ENCODE results near the gene TFDP2. TPM values are rescaled to one million over a fixed set of nuclear protein-coding genes. Genes with fewer than 3 reads are reported as not detected.

Gene TFDP2
- total RNA-seq, 6 donors from 2014 or later, result 25.1 to 48.5 (median 30.8) TPM

DNA sequence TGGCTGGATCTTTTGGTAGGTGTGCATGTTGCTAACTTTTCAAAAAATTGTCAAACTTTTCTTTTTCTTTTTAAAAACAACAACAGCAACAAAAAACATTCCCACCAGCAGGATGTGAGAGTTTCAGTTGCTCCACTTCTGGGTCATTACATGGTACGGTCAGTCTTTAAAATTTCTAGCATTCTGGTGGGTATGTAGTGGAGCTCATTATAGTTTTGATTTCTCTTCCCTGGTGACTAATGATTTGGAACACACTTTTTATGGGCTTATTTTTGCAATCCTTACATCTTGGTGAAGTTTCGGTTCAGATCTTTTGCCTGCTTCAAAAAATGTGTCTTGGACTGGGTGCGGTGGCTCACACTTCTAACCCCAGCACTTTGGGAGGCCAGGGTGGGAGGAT, 253.6 kb downstream of the TFDP2 start:
- Histone ChIP-seq H3K4me1 (peaks cover 0 to 6% (median 3%) of the 10 kb centered on the region in 4 donors), H3K27ac (no peak overlapping the region), H3K4me3 (no peak overlapping the region), H3K9me3 (no peaks in the 10 kb centered on the region), H3K27me3 (no peaks in the 10 kb centered on the region), H3K36me3 (peaks cover 0 to 3% (median 0%) of the 10 kb centered on the region in 4 donors)
- DNase-seq (no peak), ATAC-seq (ENCODE audit: low FRiP score in 2 of 2) (no peak)
- WGBS, 2 donors, result 96 to 99% methylated on average over 3 of the region's 3 CpGs
- no peak for TF ChIP-seq POLR2AphosphoS5 (IDR thresholded peaks at IDR 0.05)
- TF ChIP-seq EP300 (IDR thresholded peaks at IDR 0.05), result no peak
- TF ChIP-seq, protein P1, sequence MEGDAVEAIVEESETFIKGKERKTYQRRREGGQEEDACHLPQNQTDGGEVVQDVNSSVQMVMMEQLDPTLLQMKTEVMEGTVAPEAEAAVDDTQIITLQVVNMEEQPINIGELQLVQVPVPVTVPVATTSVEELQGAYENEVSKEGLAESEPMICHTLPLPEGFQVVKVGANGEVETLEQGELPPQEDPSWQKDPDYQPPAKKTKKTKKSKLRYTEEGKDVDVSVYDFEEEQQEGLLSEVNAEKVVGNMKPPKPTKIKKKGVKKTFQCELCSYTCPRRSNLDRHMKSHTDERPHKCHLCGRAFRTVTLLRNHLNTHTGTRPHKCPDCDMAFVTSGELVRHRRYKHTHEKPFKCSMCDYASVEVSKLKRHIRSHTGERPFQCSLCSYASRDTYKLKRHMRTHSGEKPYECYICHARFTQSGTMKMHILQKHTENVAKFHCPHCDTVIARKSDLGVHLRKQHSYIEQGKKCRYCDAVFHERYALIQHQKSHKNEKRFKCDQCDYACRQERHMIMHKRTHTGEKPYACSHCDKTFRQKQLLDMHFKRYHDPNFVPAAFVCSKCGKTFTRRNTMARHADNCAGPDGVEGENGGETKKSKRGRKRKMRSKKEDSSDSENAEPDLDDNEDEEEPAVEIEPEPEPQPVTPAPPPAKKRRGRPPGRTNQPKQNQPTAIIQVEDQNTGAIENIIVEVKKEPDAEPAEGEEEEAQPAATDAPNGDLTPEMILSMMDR (IDR thresholded peaks at IDR 0.05), result no peak
- no peak for TF ChIP-seq POLR2A (IDR thresholded peaks at IDR 0.05)

DNA sequence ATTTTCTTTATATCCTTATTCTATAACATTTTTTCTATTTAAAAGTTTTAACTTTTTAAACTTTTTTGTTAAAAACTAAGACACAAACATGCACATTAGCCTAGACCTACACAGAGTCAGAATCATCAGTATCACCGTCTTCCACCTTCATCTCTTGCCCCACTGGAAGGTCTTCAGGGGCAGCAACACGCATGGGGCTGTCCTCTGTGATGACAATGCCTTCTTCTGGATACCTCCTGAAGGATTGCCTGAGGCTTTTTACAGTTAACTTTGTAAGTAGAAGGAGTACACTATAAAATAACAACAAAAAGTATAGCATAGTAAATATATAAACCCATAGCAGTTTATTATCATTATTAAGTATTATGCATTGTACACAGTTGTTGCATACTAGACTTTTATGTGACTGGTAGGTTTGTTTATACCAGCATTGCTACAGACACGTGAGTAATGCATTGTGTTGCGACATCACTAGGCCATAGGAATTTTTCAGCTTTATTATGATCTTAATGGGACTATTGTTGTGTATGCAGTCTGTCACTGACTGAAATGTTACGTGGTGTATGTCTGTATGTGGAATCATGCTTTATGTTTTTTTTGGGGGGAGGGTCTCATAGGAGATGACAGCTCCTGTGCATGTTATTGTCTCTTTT, 254.7 kb downstream of the TFDP2 start:
- DNase-seq (no peak), ATAC-seq (ENCODE audit: low FRiP score in 2 of 2) (peak; percentile 40 to 64)
- 57 to 59% methylated on average over 5 of the region's 5 CpGs for WGBS, 2 donors

More for the DNA sequence above, 254.7 kb downstream of the TFDP2 start:
- H3K9me3 ChIP-seq, result no peaks in the 10 kb centered on the region
- peaks cover 0 to 6% (median 3%) of the 10 kb centered on the region in 4 donors for H3K4me1 ChIP-seq
- H3K36me3 ChIP-seq, result no peaks in the 10 kb centered on the region
- no peak overlapping the region for H3K4me3 ChIP-seq
- no peaks in the 10 kb centered on the region for H3K27me3 ChIP-seq
- no peak for TF ChIP-seq POLR2AphosphoS5 (IDR thresholded peaks at IDR 0.05)
- TF ChIP-seq, protein P1 (IDR thresholded peaks at IDR 0.05), result no peak
- no peak for TF ChIP-seq EP300 (IDR thresholded peaks at IDR 0.05)
- no peak for TF ChIP-seq POLR2A (IDR thresholded peaks at IDR 0.05)
- no peak overlapping the region for H3K27ac ChIP-seq

Small RNA genes lying within 50 kb of the gene (small RNA-seq; reads per million reads assigned to genes)
- gene RNU6-425P (0 reads per million in 4 donors), gene RNU6-509P (0 reads per million in 4 donors)

Other genes starting within 250 kb of the TFDP2 start
- 10 to 100 TPM; 11.8 to 75.4 (median 18.6) TPM for gene GK5, start 76.0 kb upstream of the TFDP2 start, total RNA-seq